PFSK-1 (cell line): Measurements from ENCODE around the gene SCML1.

Source experiments
- FOXP2 ChIP-seq: optimal IDR thresholded peaks from 2 replicates; pipeline ENCODE3; 2011; ENCODE audit warnings: borderline replicate concordance, control low read depth, inconsistent platforms; ENCODE audit not compliant: insufficient read depth; ENCODE audit errors: extremely low read length, extremely low read depth
- POLR2AphosphoS5 ChIP-seq: IDR thresholded peaks from 2 replicates; pipeline ENCODE4 v1.6.1; 2012; ENCODE audit warnings: low read depth, mild to moderate bottlenecking, control low read depth, low read length, moderate library complexity
- REST ChIP-seq, 2 experiments: IDR thresholded peaks; 2 replicates each; pipeline versions ENCODE4 v1.6.1 to v1.8.0; 2011 to 2012; ENCODE audit warnings: low read depth in 2 of 2, low read length in 2 of 2, control low read depth in 1 of 2, inconsistent platforms in 1 of 2, mild to moderate bottlenecking in 1 of 2, moderate library complexity in 1 of 2; ENCODE audit not compliant: insufficient read depth in 1 of 2
- SIN3A ChIP-seq: IDR thresholded peaks from 2 replicates; pipeline ENCODE4 v1.6.1; 2012; ENCODE audit warnings: mild to moderate bottlenecking, low read length, moderate library complexity, borderline replicate concordance; ENCODE audit not compliant: insufficient read depth
- TAF1 ChIP-seq: IDR thresholded peaks from 2 replicates; pipeline ENCODE4 v1.6.1; 2012; ENCODE audit warnings: low read length, control low read depth, borderline replicate concordance; ENCODE audit not compliant: insufficient read depth

Gene SCML1

GRCh38 chrX:17700976-17701375, 36.3 kb upstream of the SCML1 start:
- no peak for TF ChIP-seq POLR2AphosphoS5
- TF ChIP-seq FOXP2 = no peak
- TF ChIP-seq TAF1 = no peak
- no peak for TF ChIP-seq SIN3A
- TF ChIP-seq REST (IDR thresholded peaks at IDR 0.05; ENCODE audit: insufficient read depth in 1 of 2, low read depth in 2 of 2, low read length in 2 of 2) = no peak

- no peak for TF ChIP-seq SIN3A
- TF ChIP-seq POLR2AphosphoS5 = no peak
- TF ChIP-seq FOXP2 = no peak
- TF ChIP-seq TAF1 = no peak
- TF ChIP-seq REST (IDR thresholded peaks at IDR 0.05; ENCODE audit: insufficient read depth in 1 of 2, low read depth in 2 of 2, low read length in 2 of 2) = no peak
Observed at GRCh38 chrX:17703201-17703600, 34.1 kb upstream of the SCML1 start.

GRCh38 chrX:17705211-17705610, 32.1 kb upstream of the SCML1 start:
- TF ChIP-seq FOXP2 (no peak), REST (IDR thresholded peaks at IDR 0.05; ENCODE audit: insufficient read depth in 1 of 2, low read depth in 2 of 2, low read length in 2 of 2) (no peak), SIN3A (no peak), TAF1 (no peak), POLR2AphosphoS5 (no peak)

GRCh38 chrX:17706676-17707075, 30.6 kb upstream of the SCML1 start:
- TF ChIP-seq REST (IDR thresholded peaks at IDR 0.05; ENCODE audit: insufficient read depth in 1 of 2, low read depth in 2 of 2, low read length in 2 of 2) = no peak
- TF ChIP-seq FOXP2 = no peak
- no peak for TF ChIP-seq POLR2AphosphoS5
- TF ChIP-seq SIN3A = no peak
- TF ChIP-seq TAF1 = no peak

- TF ChIP-seq REST (IDR thresholded peaks at IDR 0.05; ENCODE audit: insufficient read depth in 1 of 2, low read depth in 2 of 2, low read length in 2 of 2) (no peak), TAF1 (no peak), SIN3A (no peak), FOXP2 (no peak), POLR2AphosphoS5 (no peak)
Observed at GRCh38 chrX:17707731-17708130, 29.6 kb upstream of the SCML1 start.
